ENCODE measurements around the gene KCNAB1. TPM values are rescaled to one million over a fixed set of nuclear protein-coding genes. Genes with fewer than 3 reads are reported as not detected.
"Not testable (repeated sequence)": the region's sequence is repeated elsewhere in the genome, so short reads cannot be mapped to it uniquely, and the experiment has no call there.

The KCNAB1 gene
- total and polyA plus RNA-seq, 12 donors, result 1.4 to 5.0 (median 2.5) TPM

DNA sequence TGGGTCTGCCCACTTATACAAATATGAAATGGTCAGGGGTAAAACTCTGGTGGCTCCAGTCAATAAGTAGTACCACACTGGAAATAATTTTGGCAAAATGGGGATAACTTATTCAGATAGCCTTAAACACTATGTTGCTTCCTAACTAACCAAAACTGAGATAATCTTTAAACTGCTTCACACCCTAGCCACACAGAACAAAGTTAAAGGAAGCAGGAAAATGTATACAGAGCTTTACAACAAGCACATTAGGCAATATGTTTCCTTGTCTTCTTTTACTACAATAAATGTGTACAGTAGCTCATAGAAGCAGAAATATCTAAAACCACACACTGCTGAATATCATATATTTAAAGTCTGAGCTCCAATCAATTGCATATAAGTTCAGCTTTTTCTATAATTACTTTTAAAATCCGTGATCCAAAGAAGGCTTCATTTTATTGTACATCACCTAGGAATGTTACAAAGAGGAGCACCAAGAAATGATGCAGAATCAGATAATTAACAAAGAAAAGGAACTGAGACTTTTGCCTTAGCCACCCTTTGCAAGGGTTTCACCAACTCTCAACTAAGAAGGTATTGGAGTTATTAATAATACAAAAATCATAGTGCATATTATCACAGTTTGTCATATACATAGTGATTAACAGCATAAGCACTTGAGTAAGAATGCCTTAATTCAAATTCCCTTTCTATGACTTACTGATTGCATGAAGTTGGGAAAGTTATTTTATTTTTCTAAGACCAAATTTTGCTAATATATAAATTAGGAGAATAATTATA, 443.7 kb downstream of the KCNAB1 start:
- no peak overlapping the region for H3K4me3 ChIP-seq
- no peak for ATAC-seq
- H3K27me3 ChIP-seq, result no peaks in the 10 kb centered on the region
- intact Hi-C loops (cut with DNase I), result no loop called here
- H3K27ac ChIP-seq, result no peak overlapping the region
- WGBS, 2 donors, result 60 to 64% methylated on average over 1 of the region's 1 CpG
- H3K36me3 ChIP-seq, result no peaks in the 10 kb centered on the region
- H3K9me3 ChIP-seq, result no peaks in the 10 kb centered on the region
- no peak for DNase-seq
- TF ChIP-seq, protein P1, sequence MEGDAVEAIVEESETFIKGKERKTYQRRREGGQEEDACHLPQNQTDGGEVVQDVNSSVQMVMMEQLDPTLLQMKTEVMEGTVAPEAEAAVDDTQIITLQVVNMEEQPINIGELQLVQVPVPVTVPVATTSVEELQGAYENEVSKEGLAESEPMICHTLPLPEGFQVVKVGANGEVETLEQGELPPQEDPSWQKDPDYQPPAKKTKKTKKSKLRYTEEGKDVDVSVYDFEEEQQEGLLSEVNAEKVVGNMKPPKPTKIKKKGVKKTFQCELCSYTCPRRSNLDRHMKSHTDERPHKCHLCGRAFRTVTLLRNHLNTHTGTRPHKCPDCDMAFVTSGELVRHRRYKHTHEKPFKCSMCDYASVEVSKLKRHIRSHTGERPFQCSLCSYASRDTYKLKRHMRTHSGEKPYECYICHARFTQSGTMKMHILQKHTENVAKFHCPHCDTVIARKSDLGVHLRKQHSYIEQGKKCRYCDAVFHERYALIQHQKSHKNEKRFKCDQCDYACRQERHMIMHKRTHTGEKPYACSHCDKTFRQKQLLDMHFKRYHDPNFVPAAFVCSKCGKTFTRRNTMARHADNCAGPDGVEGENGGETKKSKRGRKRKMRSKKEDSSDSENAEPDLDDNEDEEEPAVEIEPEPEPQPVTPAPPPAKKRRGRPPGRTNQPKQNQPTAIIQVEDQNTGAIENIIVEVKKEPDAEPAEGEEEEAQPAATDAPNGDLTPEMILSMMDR (IDR thresholded peaks at IDR 0.05), result no peak
- H3K4me1 ChIP-seq, result peaks cover 0 to 6% (median 0%) of the 10 kb centered on the region in 9 donors

DNA sequence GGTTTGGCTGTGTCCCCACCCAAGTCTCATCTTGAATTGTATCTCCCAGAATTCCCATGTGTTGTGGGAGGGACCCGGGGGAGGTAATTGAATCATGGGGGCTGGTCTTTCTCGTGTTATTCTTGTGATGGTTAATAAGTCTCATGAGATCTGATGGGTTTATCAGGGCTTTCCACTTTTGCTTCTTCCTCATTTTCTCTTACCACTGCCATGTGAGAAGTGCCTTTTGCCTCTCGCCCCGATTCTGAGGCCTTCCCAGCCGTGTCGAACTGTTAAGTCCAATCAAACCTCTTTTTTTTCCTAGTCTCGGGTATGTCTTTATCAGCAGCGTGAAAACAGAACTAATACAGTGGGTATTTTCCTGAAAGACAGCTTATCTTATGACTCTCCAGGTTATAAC, 448.6 kb downstream of the KCNAB1 start:
- DNase-seq; H3K9me3 ChIP-seq; H3K4me1 ChIP-seq; H3K36me3 ChIP-seq; H3K27me3 ChIP-seq; ATAC-seq; intact Hi-C loops (cut with DNase I); H3K4me3 ChIP-seq; H3K27ac ChIP-seq: not testable (repeated sequence)
- 83 to 90% methylated on average over 8 of the region's 8 CpGs for WGBS, 2 donors

DNA sequence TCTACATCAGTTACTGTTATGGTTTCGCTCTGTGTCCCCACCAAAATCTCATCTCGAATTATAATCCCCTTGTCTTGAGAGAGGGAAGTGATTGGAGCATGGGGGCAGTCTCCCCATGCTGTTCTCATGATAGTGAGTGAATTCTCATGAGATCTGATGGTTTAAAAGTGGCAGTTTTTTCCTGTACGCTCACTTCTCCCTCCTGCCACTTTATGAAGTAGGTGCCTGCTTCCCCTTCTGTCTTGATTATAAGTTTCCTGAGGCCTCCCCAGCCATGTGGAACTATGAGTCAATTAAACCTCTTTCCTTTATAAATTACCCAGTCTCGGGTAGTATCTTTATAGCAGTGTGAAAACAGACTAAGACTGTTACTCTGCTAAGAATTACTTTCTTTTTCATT, 449.5 kb downstream of the KCNAB1 start:
- H3K4me1 ChIP-seq, H3K27ac ChIP-seq, H3K4me3 ChIP-seq, H3K36me3 ChIP-seq, H3K27me3 ChIP-seq, H3K9me3 ChIP-seq, DNase-seq, ATAC-seq: not testable (repeated sequence)
- WGBS, 2 donors, result 74 to 78% methylated on average over 4 of the region's 4 CpGs
- intact Hi-C loops (cut with DNase I), result loop anchor here in 1 of 10 donors (10.0 kb wide), 1 partner anchor 95 kb away; no protein-coding TSS in a partner anchor

DNA sequence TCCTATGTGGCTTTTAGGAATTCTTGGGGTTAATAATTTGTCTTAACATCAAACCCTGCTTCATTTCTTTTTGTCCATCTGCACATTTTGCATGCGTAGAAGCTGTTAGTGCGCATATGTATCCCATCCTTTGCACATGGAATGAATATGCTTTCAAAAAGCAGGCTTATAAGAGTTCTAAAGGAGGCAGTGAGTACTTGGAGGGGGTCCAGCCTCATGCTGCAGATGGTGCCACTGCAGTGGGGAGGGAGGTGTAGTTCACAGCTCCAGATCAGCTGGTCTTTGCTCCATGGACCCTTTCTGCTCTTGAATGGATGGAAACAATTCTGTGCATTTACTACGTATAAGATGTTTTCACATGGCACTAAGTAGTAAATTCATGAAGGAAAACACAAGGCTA, 455.3 kb downstream of the KCNAB1 start:
- TF ChIP-seq, protein P1 (IDR thresholded peaks at IDR 0.05), result no peak
- WGBS, 2 donors, result 91 to 94% methylated on average over 3 of the region's 3 CpGs
- no peak for ATAC-seq
- Histone ChIP-seq H3K9me3 (no peaks in the 10 kb centered on the region), H3K4me1 (peaks cover 0 to 36% (median 0%) of the 10 kb centered on the region in 9 donors), H3K27ac (no peak overlapping the region), H3K4me3 (no peak overlapping the region), H3K27me3 (no peaks in the 10 kb centered on the region), H3K36me3 (no peaks in the 10 kb centered on the region)
- no peak for DNase-seq
- intact Hi-C loops (cut with DNase I), result loop anchor here in 1 of 10 donors (10.0 kb wide), 1 partner anchor 89 kb away; no protein-coding TSS in a partner anchor

DNA sequence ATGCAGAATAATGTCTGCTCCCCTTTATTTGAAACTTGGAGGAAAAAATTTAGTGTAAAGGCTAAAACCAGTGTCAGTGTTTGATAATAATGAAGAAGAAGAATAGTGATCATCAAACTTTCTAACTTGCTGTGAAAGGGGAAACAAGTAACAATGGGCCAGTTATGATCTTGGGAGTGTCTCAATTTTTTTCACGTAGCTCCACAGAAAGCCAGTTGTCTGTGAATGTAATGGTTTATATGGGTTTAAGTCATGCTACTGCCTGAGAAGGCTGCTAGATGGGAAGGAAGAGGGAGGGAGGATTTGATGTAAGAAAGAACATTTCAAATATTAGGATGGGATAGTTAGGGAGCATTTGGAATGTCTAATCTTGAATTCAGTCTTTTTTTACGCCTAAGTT, 455.7 kb downstream of the KCNAB1 start:
- WGBS, 2 donors, result 74 to 84% methylated on average over 2 of the region's 2 CpGs
- Histone ChIP-seq H3K4me1 (peaks cover 0 to 36% (median 0%) of the 10 kb centered on the region in 9 donors), H3K4me3 (no peak overlapping the region), H3K9me3 (no peaks in the 10 kb centered on the region), H3K27me3 (no peaks in the 10 kb centered on the region), H3K36me3 (no peaks in the 10 kb centered on the region), H3K27ac (peak overlapping the region in 1 of 10 donors; percentile 24)
- TF ChIP-seq, protein P1 (IDR thresholded peaks at IDR 0.05), result no peak
- intact Hi-C loops (cut with DNase I), result loop anchor here in 1 of 10 donors (10.0 kb wide), 1 partner anchor 89 kb away; no protein-coding TSS in a partner anchor
- no peak for DNase-seq
- ATAC-seq, result no peak
